HG03196 (cell line): ENCODE data around the gene RCAN2.

Experiments
- ATAC-seq: cut with Tn5 transposase; IDR thresholded peaks from one replicate; pipeline ENCODE4 v1.9.1; 2021; ENCODE audit not compliant: unreplicated experiment

Gene RCAN2

DNA sequence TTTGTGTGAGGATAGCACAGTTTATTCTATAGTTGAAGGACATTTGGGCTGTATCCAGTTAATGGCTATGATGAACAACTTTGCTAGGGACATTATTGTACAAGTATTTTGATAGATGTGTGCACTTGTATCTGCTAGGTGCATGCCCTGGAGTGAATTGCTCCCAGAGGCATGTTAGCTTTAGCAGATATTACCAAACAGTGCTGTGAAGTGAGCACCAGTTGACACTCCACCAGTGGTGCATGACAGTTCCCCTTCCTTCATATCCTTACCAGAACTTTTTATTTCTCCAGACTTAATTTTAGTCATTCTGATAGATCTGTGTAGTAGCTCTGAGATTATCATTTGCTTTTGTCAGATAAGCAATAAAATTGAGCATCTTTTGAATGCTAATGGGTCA lies 271.6 kb downstream of the RCAN2 start:
- no peak for ATAC-seq

DNA sequence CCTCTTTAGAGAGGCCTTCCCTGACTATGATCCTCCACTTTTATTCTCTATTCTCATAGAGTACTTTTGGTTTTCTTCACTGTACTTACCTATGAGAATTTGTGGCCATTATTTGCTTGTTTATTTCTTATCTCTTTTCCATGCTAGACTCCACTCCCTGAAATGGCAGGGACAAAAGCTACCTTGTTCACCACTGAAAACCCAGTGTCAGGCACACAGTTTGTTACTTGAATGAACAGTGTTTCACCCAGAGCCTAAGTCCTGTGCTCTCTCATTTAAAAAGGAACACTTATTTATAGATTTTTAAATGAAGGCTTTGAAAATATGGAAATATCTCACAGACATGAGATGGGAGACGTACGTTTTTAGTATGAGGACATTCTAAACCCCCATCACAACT lies 272.8 kb downstream of the RCAN2 start:
- ATAC-seq = no peak

DNA sequence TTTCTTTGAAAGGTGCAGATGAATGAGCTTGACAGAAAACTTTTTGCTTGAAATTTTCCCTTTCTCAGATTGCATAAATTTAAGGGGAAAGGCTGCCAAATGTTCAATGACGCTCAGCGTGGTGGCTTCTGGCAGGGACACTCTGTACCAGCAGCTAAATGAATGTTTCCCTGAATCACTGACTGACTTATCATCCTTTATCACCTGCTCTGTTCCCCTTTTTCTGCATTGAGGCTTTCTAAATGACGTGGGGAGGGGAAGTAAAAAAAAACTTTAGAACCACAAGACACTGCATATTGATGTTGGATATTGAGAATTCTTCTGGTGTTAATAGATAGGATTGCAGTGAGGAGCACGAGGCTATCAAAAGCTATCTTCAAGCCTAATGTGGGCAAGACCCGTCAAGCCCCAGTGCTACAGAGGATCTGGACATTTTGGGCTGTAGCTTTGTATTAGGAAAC lies 273.5 kb downstream of the RCAN2 start:
- ATAC-seq = no peak

DNA sequence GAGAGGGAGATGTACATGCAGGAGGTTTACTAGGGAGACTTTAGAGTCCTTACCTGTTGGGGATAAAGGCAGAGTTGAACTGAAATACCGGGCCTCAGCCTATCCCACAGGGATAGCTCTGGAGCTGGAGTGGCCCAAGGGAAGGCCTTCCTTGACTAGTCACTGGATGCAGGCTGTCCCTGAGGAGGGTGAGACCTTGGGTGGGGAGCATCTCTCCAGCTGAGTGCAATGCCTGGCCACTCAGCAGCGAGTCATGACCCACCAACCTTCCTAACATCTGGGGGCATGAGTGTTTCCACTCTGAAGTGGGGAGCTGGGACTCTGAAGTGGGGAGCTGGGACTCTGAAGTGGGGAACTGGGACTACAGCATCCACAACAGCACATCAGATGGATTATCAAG lies 274.4 kb downstream of the RCAN2 start:
- no peak for ATAC-seq

DNA sequence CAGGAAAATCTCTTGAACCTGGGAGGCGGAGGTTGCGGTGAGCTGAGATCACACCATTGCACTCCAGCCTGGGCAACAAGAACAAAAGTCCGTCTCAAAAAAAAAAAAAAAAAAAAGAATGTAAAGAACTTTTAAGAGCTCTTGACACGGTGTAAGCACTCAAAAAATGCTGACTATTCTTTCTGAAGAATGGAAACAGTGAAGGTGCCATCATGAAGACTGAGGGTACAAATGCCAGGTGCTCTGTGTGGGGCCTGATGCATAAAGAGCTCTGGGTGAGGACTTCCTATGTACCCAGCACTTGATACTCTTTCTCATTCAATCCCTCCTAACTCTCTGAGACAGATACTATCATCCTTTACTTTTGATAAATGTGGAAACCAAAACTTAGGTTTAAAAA lies 275.5 kb downstream of the RCAN2 start:
- no peak for ATAC-seq

DNA sequence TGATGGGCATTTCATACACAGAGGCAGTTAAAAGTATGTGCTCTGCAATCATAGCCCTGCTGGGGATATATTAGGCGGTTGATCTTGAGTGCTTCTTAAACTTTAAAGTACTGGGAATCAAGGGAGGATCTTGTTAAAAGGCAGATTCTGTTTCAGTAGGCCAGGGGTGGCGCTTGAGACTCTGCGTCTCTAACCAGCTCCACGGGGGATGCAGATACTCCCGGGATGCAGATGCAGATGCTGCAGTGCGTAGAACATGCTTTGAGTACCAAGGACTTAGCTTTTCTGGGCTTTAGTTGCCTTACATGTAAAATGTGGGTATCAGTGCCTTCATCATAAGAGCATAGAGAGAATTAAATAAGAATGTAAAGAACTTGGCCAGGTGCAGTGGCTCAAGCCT lies 276.0 kb downstream of the RCAN2 start:
- no peak for ATAC-seq

DNA sequence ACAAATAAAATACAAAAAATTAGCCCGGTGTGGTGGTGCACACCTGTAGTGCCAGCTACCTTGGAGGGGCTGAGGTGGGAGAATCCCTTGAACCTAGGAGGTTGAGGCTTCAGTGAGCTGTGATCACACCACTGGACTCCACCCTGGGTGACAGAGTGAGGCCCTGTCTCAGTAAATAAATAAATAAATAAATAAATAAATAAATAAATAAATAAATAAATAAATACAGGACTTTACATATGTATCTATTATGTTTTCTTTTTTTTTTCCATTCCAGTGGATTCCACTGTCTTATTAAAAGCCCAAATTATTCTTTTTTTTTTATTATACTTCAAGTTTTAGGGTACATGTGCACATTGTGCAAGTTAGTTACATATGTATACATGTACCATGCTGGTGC lies 279.3 kb downstream of the RCAN2 start:
- ATAC-seq = no peak

DNA sequence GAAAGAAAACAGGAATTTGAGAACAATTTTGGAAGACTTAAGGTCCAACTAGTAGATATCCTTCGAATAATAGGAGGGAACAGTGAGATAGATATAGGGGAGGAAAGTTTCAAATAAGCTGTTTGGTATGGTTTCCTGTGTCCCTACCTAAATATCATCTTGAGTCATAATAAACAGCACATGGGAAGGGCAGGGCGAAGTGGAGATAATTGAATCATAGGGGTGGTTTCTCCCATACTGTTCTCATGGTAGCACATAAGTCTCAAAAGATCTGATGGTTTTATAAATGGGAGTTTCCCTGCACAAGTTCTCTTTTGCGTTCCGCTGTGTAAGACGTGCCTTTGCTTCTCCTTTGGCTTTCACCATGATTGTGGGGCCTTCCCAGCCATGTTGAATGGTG lies 281.0 kb downstream of the RCAN2 start:
- ATAC-seq = no peak

DNA sequence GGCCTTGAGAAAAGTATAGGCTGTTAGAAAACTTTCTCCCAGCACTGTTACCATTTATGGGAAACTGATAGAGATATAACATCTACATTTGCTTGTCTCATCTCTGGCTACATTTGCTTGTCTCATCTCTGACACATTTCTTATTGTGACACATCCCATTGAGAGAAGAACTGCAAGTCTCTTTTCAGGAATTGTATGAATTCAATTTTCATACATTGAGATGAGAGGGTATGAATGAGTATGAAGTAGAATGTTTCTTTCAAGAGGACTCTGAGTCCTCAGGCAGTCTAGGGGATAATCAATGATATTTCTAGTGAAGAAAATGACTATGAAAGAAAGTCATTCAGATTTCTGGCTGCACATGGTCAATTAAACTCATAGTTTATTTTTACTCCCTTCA lies 282.9 kb downstream of the RCAN2 start:
- ATAC-seq = no peak

DNA sequence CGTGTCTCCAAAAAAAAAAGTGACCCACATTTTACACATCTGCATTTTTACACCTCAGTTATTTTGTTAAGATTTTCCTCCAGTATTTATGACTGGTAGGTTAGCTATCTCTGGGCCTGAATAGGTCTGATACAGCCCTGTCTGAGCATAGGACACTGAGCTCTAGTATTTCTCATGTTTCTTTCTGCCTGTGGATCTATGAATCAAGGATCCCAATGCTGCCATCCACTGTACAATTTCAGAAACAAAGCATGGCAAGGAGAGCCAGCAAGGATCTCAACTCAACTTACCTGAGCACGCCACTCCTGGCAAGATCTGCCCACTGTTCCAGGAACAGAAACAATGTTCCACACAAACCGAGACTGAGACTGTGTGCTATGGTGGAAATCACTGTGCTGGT lies 284.1 kb downstream of the RCAN2 start:
- ATAC-seq = no peak

DNA sequence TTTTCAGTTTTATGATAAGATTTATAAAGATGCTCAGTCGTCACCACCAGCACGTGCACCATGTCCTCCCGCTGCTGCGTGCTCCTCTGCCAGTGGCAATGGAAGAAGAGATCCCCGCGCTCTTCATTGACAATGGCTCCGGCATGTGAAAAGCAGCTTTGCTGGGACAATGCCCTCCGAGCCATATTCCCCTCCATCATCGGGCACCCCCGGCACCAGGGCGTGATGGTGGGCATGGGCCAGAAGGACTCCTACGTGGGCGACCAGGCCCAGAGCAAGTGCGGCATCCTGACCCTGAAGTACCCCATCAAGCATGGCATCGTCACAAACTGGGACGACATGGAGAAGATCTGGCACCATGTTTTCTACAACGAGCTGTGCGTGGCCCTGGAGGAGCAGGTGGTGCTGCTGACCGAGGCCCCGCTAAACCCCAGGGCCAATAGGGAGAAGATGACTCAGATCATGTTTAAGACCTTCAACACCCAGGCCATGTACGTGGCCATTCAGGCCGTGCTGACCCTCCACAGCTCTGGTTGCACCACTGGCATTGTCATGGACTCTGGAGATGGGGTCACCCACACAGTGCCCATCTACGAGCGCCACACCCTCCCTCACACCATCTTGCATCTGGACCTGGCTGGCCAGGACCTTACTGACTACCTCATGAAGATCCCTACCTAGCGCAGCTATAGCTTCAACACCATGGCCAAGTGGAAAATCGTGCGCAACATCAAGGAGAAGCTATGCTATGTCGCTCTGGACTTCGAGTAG lies 286.2 kb downstream of the RCAN2 start:
- ATAC-seq = no peak

DNA sequence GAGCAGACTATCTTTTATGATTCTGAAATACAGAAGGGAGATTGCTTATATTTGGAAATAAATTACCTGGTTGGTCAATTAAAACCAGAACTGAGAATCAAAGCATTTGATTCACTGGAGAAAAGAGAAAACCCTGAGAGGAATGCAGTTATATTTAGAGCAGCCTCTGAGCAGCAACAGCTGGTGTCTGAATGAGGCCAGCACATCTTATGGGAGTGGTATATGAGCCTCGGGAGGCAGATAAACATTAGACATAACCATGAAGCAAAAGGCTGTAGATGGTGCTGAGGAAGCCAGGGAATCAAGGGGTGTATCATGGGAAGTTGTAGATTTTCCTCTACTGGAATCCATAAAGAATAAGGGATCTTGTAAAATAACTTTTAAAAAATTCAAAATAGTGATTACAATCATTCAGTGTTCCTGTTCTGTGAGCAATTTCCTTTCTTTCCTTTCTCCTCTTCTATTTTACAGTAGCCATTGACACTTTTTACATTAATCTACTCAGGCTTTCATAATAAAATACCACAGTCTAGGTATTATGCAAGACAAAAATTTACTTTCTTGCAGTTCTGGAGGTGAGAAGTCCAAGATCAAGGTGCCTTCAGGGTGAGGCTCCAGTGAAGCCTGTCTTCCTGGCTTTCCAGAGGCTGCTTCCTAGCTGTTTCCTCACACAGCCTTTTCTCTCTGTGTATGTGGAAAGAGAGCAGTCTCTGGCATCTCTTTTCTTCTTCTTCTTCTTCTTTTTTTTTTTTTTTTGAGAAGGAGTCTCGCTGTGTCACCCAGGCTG lies 287.7 kb downstream of the RCAN2 start:
- no peak for ATAC-seq

DNA sequence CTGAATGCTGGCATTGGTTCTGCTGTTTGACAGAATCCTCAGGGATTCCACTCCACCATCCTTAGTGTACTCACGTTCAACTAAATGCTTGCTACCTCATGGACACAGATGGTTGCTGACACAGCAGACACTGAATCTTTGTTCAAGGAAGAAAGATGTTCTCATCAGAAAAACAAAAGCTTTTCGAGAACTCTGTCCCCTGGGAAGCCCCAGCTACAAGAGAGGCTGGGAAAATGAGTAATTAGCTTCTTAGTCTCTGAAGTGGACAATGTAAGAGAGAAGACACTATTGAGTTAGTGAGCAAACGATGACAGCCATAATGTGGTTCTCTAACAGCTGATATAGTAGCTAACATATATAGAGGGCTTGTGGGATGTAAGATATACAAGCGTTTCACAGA lies 289.5 kb downstream of the RCAN2 start:
- no peak for ATAC-seq

DNA sequence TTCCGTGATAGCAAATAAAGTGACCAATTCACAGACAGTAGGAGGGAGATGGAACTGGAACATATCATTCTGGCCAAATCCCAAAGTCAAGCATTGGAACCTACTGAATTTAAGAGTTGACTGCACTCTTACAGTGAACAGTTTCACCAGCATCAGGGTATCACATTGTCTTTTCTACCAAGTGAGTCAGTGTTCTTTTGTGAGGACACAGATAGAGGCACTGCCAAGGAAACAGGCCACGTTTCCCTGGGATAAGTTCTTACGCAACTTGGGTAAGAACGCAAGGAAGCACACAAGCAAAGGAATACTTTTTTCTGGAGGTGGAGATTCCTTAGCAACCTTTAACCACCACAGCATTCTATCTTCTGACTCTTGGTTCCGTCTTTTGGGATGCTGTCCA lies 291.9 kb downstream of the RCAN2 start:
- ATAC-seq = no peak

DNA sequence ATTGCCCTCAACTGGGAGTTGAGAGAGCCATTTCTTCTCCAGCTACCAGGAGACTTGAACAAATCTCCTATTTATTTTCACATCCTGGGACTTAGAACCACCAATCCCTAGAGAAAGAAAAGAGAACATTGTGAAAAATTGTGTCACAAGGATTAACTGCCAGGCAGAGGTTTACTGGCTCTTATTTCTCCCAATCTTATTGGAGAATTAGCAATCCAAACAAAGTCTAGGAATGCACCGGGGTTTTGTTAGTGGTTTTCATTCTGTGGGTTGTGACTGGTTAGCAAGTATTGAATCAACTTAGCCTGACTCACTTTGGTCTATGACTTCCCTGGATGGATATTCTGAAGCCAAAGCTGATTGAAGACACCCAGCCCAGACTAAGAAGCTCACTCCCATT lies 299.3 kb downstream of the RCAN2 start:
- ATAC-seq = no peak

DNA sequence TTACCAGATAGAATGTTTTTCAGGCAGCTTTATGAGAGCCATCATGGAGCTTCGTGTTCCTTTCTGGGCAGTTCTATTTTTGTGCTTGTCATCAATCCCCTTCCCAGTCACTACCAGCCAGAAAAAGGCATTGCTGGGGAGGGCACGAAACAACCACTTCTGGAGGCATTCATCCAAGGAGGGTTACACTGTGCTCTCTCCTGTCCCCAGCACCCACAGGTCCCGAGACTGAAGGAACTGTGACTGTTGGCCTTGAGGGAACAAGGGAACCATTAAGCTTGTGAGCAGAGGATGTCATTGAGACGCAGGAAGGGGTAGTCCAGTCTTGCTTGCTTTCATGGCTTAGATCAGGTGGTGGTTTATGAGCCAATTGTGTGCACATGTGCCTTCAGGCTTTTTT lies 300.4 kb downstream of the RCAN2 start:
- no peak for ATAC-seq

DNA sequence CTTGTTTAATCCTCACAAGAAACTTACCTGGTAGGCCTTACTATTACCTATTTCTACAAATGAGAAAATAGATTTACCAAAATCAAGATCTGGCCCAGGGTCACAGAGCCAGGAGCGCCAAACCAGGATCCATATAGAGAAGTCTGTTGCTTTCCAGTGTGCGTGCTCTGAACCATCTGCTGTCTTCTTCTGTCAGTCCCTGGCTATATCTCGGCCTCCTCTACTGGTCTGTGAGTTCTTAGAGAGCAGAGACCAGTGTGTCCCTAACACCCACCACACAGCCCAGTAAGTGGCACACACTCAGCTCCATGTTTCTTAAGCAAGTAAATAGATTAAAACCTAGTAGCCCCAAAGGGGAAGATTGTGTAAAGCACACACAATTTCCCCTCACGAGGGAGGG lies 301.5 kb downstream of the RCAN2 start:
- no peak for ATAC-seq

DNA sequence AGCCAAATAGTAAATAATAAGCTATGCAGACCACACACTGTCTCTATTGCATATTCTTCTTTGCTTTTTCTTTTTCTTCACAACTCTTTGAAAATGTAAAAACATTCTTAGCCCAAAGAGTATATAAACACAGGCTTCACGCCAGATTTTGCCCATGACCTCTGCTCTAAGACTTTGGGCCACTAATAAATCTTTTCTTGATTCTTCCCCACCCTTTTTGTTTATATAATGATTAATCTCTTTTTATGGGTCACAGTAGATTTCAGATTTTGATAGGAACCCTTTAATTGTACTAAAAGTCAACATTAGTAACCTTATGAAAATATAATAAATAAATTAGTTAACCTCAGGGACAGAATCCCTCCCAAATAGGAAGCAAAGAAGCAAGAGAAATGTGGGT lies 304.7 kb downstream of the RCAN2 start:
- no peak for ATAC-seq

DNA sequence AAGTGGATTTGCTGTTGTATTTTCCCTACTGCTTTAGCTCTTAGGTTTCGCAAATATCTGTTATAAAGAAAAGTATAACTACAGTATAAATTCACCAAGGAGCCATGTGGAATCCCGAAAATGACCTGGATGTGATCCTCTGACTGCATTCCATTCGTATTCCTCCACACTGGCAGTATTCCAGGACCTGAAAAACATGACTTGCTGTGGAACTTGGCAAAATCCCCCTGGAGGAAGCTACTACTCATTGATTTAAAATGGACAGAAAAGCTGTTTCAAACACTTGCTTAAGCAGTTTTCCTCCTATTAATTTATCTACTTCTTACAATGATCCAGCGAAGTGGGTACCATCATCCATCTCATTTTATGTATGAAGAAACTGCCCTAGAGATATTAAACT lies 307.1 kb downstream of the RCAN2 start:
- no peak for ATAC-seq

DNA sequence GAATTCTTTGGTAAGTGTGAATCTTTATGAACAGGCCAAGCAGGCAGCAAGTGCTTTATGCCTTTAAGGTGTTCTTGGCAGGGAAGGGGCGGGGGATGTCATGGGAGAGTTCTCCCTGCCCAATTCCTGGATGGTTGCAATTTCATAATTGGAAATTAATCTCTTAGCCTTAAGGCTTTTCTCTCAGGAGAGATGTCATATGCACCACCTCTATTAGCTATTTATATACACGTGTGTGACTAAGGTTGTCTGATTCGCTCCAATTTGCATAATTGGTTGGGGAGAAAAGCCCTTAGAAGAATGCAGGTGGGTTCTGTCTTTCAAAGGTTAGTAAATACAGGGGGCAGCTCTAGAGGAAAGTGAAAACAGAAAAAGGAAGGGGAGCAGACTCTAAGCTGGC lies 315.3 kb downstream of the RCAN2 start:
- no peak for ATAC-seq

DNA sequence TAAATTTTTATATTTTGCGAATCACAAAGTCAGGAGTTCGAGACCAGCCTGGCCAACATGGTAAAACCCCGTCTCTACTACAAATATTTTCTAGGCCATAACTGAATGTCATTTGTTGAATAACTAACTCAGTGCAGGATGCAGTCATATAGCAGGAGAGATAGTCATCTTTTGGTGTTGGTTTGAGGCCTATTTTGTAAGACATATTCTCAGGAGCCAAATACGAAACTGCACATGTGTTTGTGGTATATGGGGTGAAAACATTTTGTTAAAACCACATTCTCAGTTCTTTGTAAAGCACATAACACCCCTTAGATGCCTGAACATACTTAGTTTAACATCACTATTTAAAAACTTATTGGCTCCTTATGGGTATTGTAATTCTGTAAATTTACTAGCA lies 315.8 kb downstream of the RCAN2 start:
- ATAC-seq = peak; percentile 67

DNA sequence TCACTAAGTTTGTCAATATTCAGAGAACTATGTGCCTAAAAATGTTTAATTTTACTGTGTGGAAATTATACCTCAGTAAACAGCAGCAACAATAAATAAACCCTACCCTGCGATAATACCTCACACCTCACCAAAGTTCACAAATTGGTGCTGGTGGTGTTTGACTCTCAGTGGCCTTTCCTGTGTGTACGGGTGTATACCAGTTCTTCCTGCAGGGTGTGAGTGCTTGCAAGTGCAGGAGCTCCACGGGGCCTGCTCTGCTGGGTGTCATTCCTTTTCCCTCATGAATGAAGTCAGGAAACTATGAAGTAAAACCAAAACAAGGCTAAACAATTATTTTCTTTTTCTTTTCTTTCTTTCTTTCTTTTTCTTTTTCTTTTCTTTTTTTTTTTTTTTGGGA lies 316.3 kb downstream of the RCAN2 start:
- ATAC-seq = no peak

DNA sequence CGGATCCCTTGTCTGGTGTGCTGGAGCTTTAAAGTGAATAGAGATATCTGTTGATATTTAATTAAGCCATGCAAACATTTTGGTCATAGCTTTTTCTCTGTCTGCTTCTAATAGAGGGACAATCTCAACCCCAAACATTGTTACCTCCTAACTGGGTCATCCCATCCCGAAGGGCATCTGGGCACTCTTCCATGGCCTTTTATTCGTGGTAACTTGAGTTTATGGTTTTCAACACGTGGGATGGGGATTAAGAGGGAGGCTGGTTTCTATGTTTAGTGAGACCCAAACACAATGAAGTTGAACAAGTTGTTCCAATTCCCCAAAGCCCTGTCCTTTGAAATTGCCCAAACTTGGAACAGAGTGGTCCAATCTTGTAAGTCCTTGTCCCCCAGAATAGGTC lies 319.1 kb downstream of the RCAN2 start:
- ATAC-seq = no peak
